ENCODE data around the gene TST.

GRCh38 chr22:37027556-37027955 lies 8.3 kb upstream of the TST start:
- no peak for TF ChIP-seq THAP7 (CRISPR knock-in tag; IDR thresholded peaks at IDR 0.05)
- no peak for TF ChIP-seq ZHX1 (conservative IDR thresholded peaks at IDR 0.05; ENCODE audit: low read length)
- TF ChIP-seq ZNF699 (CRISPR knock-in tag; IDR thresholded peaks at IDR 0.05; ENCODE audit: insufficient replicate concordance) = no peak
- no peak for TF ChIP-seq CTCF (IDR thresholded peaks at IDR 0.05 in 2 of 3, conservative IDR thresholded peaks at IDR 0.05 in 1 of 3; ENCODE audit: insufficient read depth in 2 of 3, low read depth in 1 of 3, low read length in 3 of 3)
- no peak for TF ChIP-seq HDAC6 (IDR thresholded peaks at IDR 0.05; ENCODE audit: low read depth, low read length)
- TF ChIP-seq PREB (CRISPR knock-in tag; IDR thresholded peaks at IDR 0.05) = no peak
- no peak for TF ChIP-seq KAT7 (CRISPR knock-in tag; IDR thresholded peaks at IDR 0.05; ENCODE audit: borderline replicate concordance)
- no peak for TF ChIP-seq ZNF197 (CRISPR knock-in tag; IDR thresholded peaks at IDR 0.05; ENCODE audit: low read depth)
- TF ChIP-seq ZBTB5 (IDR thresholded peaks at IDR 0.05) = no peak
- no peak for TF ChIP-seq USF2 (CRISPR knock-in tag; IDR thresholded peaks at IDR 0.05)
- TF ChIP-seq ZNF436 (CRISPR knock-in tag; IDR thresholded peaks at IDR 0.05) = no peak
- no peak for TF ChIP-seq MAFG (tag; conservative IDR thresholded peaks at IDR 0.05)
- TF ChIP-seq POLR2AphosphoS5 (IDR thresholded peaks at IDR 0.05; ENCODE audit: control insufficient read depth, insufficient read depth, low read depth, low read length) = no peak
- no peak for TF ChIP-seq BRF2 (IDR thresholded peaks at IDR 0.05; ENCODE audit: borderline replicate concordance, insufficient read depth, insufficient read length)

Measured in K562 (cell line).